ENCODE data around the gene KRTAP13-4. TPM values are rescaled to one million over a fixed set of nuclear protein-coding genes. Genes with fewer than 3 reads are reported as not detected.

The KRTAP13-4 gene
- total and polyA plus RNA-seq, 2 of the 8 experiments (the other 6 are each of a cell fraction or from before 2014, with no cell fraction given), result 1.2 TPM; not detected in 1

DNA sequence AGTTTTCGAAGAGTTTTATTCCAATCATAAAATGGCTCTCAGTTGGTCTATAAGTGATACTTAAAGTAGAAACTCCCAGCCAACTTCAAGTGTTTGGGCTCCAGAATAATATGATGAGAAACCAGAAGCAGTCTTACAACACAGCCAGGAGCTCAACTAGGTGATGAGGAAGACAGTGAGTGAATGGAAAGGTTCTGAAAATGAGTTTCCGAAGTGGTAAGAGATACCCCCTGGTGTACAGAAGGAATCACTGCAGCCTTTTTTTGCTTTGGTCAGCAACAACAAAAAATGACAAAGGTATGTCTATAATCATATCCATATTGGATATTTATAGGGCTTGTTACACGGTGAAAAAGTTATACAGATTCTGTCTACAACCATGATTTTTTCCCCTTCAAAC is 33.7 kb downstream of the KRTAP13-4 start:
- Histone ChIP-seq H4K20me1 (replicated peaks in 1 of 2; ENCODE audit: control insufficient read depth in 1 of 2, insufficient read depth in 2 of 2, low read length in 2 of 2) (no peaks in the 10 kb centered on the region), H3K4me1 (replicated peaks in 1 of 4; ENCODE audit: control insufficient read depth in 3 of 4, insufficient read depth in 4 of 4, low read length in 3 of 4) (no peaks in the 10 kb centered on the region), H2AK5ac (ENCODE audit: low read depth, low read length) (no peak overlapping the region), H2BK120ac (replicated peaks; ENCODE audit: low read depth, low read length) (no peak overlapping the region), H2BK12ac (ENCODE audit: low read depth, low read length) (no peak overlapping the region), H4K91ac (replicated peaks; ENCODE audit: insufficient read length, low read length) (no peak overlapping the region), H3K27ac (ENCODE audit: low read depth, low read length) (no peak overlapping the region), H2BK15ac (ENCODE audit: low read length) (no peak overlapping the region), H3K4me3 (ENCODE audit: extremely low read depth in 1 of 4, insufficient read depth in 2 of 4, low read depth in 3 of 4, low read length in 4 of 4) (no peak overlapping the region), H3K56ac (replicated peaks; ENCODE audit: insufficient read length, low read depth, low read length) (no peak overlapping the region), H3K9ac (replicated peaks in 1 of 4; ENCODE audit: extremely low read depth in 1 of 4, low read depth in 3 of 4, low read length in 3 of 4) (no peak overlapping the region), H3K36me3 (ENCODE audit: control insufficient read depth in 2 of 4, insufficient read depth in 4 of 4, low read length in 3 of 4) (no peaks in the 10 kb centered on the region), H3K18ac (ENCODE audit: extremely low read depth, low read length) (no peak overlapping the region), H4K8ac (ENCODE audit: extremely low read depth, insufficient read depth, low read length) (no peak overlapping the region), H3K14ac (ENCODE audit: insufficient read length) (no peak overlapping the region), H3K4me2 (ENCODE audit: insufficient read depth in 1 of 2, low read depth in 2 of 2, low read length in 2 of 2) (no peak overlapping the region), H3K79me1 (ENCODE audit: low read depth, low read length) (no peaks in the 10 kb centered on the region), H2BK20ac (ENCODE audit: low read length) (no peak overlapping the region), H3K4ac (replicated peaks; ENCODE audit: insufficient read length, low read depth, low read length) (no peak overlapping the region), H3K23me2 (ENCODE audit: low read depth, low read length) (no peaks in the 10 kb centered on the region), H3K27me3 (replicated peaks in 1 of 4; ENCODE audit: control insufficient read depth in 3 of 4, extremely low read depth in 1 of 4, insufficient read depth in 3 of 4, low read length in 3 of 4) (no peaks in the 10 kb centered on the region), H3K79me2 (ENCODE audit: control insufficient read depth in 1 of 2, insufficient read depth in 2 of 2, low read length in 2 of 2) (no peaks in the 10 kb centered on the region), H2BK5ac (ENCODE audit: low read depth, low read length) (no peak overlapping the region), H3K23ac (ENCODE audit: insufficient read length) (no peak overlapping the region), H3K9me3 (ENCODE audit: insufficient read depth in 2 of 2, low read depth in 1 of 2, low read length in 1 of 2) (no peaks in the 10 kb centered on the region), H4K5ac (ENCODE audit: insufficient read length, low read depth, low read length) (no peak overlapping the region), H2AFZ (ENCODE audit: low read length) (0 out of 2 replicates have a peak overlapping the region, but pooled peaks have one; percentile 81)
- TF ChIP-seq, protein P1, sequence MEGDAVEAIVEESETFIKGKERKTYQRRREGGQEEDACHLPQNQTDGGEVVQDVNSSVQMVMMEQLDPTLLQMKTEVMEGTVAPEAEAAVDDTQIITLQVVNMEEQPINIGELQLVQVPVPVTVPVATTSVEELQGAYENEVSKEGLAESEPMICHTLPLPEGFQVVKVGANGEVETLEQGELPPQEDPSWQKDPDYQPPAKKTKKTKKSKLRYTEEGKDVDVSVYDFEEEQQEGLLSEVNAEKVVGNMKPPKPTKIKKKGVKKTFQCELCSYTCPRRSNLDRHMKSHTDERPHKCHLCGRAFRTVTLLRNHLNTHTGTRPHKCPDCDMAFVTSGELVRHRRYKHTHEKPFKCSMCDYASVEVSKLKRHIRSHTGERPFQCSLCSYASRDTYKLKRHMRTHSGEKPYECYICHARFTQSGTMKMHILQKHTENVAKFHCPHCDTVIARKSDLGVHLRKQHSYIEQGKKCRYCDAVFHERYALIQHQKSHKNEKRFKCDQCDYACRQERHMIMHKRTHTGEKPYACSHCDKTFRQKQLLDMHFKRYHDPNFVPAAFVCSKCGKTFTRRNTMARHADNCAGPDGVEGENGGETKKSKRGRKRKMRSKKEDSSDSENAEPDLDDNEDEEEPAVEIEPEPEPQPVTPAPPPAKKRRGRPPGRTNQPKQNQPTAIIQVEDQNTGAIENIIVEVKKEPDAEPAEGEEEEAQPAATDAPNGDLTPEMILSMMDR (IDR thresholded peaks at IDR 0.05; ENCODE audit: control extremely low read depth in 1 of 3, insufficient read depth in 1 of 3, low read depth in 1 of 3, low read length in 3 of 3), result peak in 2 of 3 experiments; percentile 65 to 74; a peak in 3 of 4 replicates
- TF ChIP-seq MAFK (IDR thresholded peaks at IDR 0.05; ENCODE audit: low read depth, low read length), result peak; percentile 88
- TF ChIP-seq EP300 (IDR thresholded peaks at IDR 0.05; ENCODE audit: borderline replicate concordance in 1 of 2, low read depth in 2 of 2, low read length in 2 of 2), result no peak
- no peak for TF ChIP-seq ZNF274 (IDR thresholded peaks at IDR 0.05; ENCODE audit: borderline replicate concordance, extremely low read depth, low read length)
- peak; percentile 75 to 76 for TF ChIP-seq RAD21 (IDR thresholded peaks at IDR 0.05 in 1 of 2, conservative IDR thresholded peaks at IDR 0.05 in 1 of 2; ENCODE audit: low read depth in 2 of 2, low read length in 2 of 2)
- no peak for TF ChIP-seq CBX5 (IDR thresholded peaks at IDR 0.05; ENCODE audit: low read depth, low read length)
- WGBS, 2 experiments (ENCODE audit: extremely low coverage in 1 of 2, insufficient coverage in 1 of 2, insufficient read length in 1 of 2, insufficient replicate concordance in 2 of 2, low coverage in 1 of 2, low lambda C conversion rate in 2 of 2, missing lambda C conversion rate in 1 of 2), result 43% methylated on average over 3 of the region's 3 CpGs; no CpG with 5 or more reads in 1 of the 2 experiments
- CTCF ChIA-PET (ENCODE audit: partially characterized antibody), result interaction anchor here (0.5 to 2.1 kb wide), 32 partner anchors 9 to 813 kb away, joined by 3 to 21 read pairs (median 4); partner anchors contain the start of genes KRTAP21-3 and KRTAP27-1
- POLR2A ChIA-PET (ENCODE audit: partially characterized antibody), result no interaction called here
- no peak for DNase-seq (ENCODE audit: low read depth in 1 of 2, low spot score in 2 of 2)
- FAIRE-seq, result peak; percentile 69

All from H1 (cell line).